Epithelial cell of proximal tubule (primary cell): Measurements from ENCODE around the gene MED29. TPM values are rescaled to one million over a fixed set of nuclear protein-coding genes. Genes with fewer than 3 reads are reported as not detected.

Experiments
- DNase-seq: peaks from one replicate; pipeline ENCODE4 v3.0.0-alpha.2; 2011; ENCODE audit warnings: low read depth
- H3K4me3 ChIP-seq: 2 replicates; pipeline ENCODE4 v1.5.1; 2011; ENCODE audit warnings: low read depth, mild to moderate bottlenecking, low read length
- total RNA-seq: library from RNA; depleted of rRNA; stranded (reverse); fragments of >200 nt; gene quantifications from 2 replicates; pipeline ENCODE4 v1.2.3, GENCODE V29; 2015
- TF ChIP-seq, protein P1 (sequence below): conservative IDR thresholded peaks from 2 replicates; pipeline ENCODE4 v1.5.1; 2012; ENCODE audit warnings: low read depth, mild to moderate bottlenecking, low read length

The MED29 gene
- total RNA-seq, 1 donor from 2014 or later = 20.9 TPM

DNA sequence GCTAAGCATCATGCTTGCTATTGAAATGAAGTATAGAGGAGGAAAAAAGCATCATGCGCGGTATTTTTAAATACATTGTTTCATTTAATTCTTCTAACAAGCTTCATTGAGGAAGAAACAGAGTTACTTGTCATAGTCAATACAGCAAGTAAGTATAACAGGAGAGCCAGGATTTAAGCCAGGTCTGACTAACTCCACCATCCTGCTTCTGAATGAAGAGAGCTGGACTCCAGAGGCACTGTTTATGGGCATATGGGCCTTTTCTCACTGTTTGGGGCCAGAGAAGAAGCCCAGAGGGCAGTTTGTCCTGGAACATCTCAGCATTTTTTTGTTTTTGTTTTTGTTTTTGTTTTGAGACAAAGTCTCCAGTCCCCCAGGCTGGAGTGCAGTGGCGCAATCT is 41.0 kb upstream of the MED29 start:
- H3K4me3 ChIP-seq = no peak overlapping the region
- TF ChIP-seq, protein P1, sequence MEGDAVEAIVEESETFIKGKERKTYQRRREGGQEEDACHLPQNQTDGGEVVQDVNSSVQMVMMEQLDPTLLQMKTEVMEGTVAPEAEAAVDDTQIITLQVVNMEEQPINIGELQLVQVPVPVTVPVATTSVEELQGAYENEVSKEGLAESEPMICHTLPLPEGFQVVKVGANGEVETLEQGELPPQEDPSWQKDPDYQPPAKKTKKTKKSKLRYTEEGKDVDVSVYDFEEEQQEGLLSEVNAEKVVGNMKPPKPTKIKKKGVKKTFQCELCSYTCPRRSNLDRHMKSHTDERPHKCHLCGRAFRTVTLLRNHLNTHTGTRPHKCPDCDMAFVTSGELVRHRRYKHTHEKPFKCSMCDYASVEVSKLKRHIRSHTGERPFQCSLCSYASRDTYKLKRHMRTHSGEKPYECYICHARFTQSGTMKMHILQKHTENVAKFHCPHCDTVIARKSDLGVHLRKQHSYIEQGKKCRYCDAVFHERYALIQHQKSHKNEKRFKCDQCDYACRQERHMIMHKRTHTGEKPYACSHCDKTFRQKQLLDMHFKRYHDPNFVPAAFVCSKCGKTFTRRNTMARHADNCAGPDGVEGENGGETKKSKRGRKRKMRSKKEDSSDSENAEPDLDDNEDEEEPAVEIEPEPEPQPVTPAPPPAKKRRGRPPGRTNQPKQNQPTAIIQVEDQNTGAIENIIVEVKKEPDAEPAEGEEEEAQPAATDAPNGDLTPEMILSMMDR = no peak
- no peak for DNase-seq

DNA sequence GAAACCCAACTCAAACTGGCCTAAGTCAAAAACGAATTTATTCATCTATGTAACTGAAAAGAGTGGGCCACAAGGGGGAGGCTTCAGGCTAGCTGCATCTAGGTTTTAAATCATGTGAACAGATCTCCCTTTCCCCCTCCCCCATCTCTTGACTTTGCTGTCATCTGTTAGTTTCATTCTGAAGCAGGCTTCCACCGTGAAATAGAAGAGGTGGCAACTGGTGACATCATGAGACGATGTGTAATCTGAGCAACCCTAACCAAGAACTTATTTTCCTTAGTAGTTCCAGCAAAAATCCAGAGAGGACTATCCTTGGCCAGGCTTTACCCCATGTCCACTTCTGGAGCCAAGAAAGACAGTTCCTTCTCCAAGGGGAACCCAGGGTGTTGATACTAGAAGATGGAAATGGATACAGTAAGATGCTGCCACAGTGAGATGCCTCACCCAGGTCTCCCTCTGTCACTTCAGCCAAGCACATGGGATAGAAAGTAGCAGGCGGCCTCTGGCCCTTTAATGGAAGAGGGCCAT is 39.6 kb upstream of the MED29 start:
- TF ChIP-seq, protein P1 = no peak
- no peak overlapping the region for H3K4me3 ChIP-seq

DNA sequence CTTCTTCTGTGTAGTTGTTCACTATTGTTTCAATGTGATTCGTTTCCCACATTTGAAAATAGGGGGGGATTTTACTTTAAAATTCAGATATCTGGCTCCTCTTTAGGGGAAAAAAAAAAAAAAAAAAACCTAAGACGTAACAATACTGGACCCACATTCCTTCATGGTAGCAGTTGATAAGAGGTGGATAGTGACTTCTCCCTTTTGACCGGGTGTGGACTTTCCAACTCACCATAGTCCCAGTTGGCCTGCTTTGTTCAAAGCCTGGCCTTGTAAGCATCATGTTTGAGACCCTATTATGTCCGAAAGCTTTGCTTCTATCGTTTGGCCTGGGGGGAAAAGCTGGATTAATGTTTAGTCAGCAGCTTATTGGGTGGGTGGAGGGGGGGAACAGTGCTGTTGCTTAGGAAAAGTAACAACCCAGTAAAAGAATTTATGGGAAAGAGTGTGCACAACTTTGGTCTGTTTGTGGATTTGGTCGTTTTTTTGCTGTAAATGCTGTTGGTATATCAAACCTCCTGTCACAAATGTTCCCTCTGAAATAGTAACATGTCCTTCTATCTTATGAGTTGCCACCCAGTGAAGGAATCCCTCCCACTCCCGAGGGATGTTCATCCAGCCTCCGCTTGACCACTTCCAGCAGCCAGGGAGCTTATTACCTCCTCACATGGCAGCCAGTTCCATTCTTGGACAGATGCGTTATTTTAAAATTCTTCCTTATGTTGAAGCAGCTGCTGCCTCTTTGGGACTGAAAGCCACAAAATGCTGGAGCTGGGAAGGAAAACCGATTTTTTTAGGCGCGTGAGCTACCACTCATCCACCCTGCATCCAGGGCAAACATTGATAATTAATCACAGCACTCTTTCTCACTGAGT is 38.6 kb upstream of the MED29 start:
- H3K4me3 ChIP-seq = no peak overlapping the region
- DNase-seq = no peak
- TF ChIP-seq, protein P1 = no peak

More for the DNA sequence above, 39.6 kb upstream of the MED29 start:
- no peak for DNase-seq

DNA sequence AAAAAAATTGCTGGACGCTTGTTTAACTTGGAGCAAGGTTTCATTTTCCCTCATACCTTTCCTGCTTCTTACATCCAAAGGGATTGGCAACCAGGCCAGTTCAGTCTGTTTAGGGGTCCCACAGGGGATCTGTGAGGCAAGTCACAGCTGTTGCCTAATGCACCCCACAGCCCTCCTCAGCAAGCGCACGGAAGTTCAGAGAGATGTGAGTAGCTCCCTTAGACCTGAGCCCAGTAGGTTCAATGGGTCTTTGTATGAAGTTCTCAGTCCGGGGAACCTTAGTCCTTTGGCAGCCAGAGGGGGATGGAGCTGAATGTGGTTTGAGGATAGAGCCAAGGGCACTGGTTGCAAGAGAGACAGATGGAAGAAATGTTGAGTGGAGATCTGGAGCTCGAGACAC is 35.9 kb upstream of the MED29 start:
- no peak overlapping the region for H3K4me3 ChIP-seq
- TF ChIP-seq, protein P1 = no peak
- no peak for DNase-seq

DNA sequence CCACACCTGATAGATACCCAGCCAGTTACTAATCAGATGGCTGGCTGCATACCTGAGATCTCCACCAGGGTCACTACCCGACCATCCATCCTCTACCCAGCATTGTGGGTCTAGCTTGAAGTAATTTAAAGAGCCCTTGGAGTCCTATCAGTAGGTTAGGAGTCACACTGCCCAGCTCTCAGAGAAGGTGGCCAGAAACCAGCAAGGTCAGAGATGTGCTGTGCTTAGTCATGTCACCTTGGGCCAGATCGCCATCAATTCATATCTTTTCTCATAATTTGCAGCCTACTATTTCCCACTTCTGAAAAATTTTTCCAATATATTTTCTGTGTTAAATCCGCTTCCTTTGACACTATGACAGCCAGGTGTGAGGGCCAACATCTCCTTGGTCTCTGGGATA is 35.1 kb upstream of the MED29 start:
- H3K4me3 ChIP-seq = no peak overlapping the region
- TF ChIP-seq, protein P1 = no peak
- no peak for DNase-seq

DNA sequence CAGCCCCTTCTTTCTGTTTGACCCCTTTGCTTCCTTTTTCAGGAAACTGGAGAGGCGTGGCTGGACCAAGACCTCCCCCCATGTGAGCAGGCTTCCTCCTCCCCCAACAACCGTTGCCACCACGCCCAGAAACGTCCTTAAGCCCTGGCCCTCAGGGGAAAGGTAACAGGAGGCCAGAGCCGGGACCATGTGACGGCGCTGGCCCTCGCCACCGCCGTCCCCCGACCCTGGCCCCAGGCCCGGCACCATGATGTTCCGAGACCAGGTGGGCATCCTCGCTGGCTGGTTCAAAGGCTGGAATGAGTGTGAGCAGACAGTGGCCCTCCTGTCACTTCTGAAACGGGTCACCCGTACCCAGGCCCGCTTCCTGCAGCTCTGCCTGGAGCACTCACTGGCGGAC is 34.5 kb upstream of the MED29 start:
- DNase-seq = no peak
- H3K4me3 ChIP-seq = no peak overlapping the region
- TF ChIP-seq, protein P1 = no peak
